Kidney tubule cell (primary cell): ENCODE data around the gene NRXN3.

ENCODE experiments used
- DNase-seq: peaks from one replicate; pipeline ENCODE4 v3.0.0-alpha.2; 2018; ENCODE audit warnings: low spot score

Gene NRXN3

DNA sequence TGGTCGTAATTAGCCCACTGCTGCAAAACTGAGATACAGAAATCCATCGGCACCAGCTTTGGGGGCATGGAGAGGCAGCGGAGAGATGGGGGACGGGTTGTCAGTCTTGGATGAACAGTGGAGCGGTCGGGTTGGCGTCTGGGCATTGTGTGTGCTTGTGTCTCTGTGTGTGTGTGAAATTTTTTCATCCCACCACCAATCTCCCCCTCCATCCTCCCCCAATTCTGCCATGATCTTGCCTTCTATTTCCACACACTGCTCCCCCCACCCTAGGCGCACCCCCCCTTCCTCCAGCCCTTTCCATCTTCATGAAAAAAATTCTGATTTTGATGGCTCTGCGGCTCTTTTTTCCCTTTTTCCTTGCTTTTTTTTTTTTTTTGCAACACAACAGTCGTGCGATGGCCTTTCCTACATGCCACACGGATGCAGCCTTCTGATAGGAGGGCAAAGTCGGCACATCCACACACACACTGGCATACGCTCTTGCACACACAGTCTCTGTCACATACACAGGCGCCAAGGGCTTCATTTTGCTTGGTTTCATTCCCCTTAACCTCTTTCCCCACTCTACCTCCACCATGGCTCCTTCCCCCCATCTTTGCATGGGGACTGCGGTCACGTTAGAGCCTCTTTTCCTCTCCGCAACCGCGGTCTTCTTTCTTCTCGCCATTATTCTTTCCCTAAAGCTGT, 3.3 kb downstream of the NRXN3 start:
- no peak for DNase-seq

GRCh38 chr14:78175412-78175811, 5.2 kb downstream of the NRXN3 start:
- DNase-seq = no peak

- DNase-seq = no peak
Measured at GRCh38 chr14:78178071-78178470, 7.9 kb downstream of the NRXN3 start.

DNA sequence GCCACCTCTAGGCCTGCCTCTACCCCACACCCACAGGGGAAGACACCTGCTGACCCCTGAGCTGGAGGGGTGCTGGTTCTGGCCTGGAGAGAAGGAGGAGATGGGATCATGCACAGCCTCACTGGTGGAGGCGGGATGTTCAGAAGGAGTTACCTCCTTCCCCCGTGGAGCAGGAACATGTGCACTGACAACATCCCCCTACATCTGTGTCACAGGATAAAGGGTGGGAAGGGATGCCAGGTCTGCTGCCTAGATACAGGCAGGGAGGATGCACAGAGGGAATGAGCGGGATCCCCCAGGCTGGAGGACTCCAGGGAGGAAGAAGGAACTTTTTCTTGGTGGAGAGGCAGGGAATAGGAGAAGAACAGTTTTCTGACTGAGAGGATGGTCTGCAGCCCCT, 8.8 kb downstream of the NRXN3 start:
- no peak for DNase-seq

DNA sequence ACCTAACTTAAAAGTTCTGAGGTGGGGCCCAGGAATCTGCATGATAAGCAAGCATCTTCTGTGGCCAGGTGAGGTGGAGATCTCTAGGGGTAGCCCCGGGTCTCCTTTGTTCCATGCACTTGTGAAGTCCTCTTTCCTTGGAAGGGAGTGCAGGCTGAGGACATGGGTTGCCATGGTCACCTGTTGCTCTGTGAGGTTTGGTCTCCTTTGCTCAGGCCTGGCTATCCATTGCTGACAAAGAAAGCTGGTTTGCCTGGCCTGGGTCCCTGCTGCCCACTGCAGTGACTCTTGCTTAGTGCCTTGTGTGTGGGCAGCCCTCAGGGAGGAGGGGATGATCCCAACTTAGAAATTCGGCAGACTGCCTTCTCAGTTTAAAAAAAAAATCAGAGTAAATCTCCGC, 11.1 kb downstream of the NRXN3 start:
- no peak for DNase-seq

DNA sequence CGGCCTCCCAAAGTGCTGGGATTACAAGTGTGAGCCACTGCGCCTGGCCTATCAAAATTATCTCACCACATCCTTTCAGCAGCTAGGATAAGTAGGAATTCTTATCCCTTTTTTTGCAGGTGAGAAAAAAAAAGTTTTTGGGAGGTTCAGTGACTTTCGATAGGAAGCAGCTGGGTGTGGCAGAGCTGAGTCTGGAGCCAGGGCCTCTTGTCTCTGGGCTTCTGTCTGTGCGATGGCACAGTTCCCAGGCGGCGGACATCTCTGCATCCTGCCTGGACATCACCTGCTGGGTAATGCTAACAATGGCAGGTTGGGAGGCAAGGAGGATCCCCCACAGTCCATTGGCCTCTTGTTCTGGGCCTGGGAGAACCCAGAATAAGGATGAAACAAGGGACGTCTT, 12.5 kb downstream of the NRXN3 start:
- no peak for DNase-seq

GRCh38 chr14:78184157-78184556, 14.0 kb downstream of the NRXN3 start:
- DNase-seq = no peak

DNA sequence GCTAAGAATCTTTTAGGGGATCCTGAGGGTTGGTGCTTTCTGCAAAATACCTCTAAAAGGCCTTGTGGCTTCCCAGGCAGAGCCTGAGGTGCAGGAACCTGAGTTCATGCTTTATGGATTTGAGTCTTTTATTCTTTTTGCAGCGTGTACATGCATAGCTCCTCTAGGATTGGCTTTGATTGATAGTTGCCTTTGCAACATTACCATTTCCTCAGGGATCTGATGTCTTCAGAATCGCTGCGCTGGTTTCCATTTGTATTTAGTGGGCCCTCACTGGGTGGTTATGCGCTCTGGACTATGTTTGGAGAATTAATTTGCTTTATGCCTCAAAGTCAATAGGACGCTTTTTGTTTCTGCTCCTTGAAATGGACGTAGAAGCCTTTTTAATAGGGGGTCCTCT, 16.1 kb downstream of the NRXN3 start:
- no peak for DNase-seq

GRCh38 chr14:78188882-78189281, 18.7 kb downstream of the NRXN3 start:
- no peak for DNase-seq

GRCh38 chr14:78195431-78195830, 25.3 kb downstream of the NRXN3 start:
- DNase-seq = no peak

GRCh38 chr14:78196323-78196722, 26.1 kb downstream of the NRXN3 start:
- no peak for DNase-seq

DNA sequence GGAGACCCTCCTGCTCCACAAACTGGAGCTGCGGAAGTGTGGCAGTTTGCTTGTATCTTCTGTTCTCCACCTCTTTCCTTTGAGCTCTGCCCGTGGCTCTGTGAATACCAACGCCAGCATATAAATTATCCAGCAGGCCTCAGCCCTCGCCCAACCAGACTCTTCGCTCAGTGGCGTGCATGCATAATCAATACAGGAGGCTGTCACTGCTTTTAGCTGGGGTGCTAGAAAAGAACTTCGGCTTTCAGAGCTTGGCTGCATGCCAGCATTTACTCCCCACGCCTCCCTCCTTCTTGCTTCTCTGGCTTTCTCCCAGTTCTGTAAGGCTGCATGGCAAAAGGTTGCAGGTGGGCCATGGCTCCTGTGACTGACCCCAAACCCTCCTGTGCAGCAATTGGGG, 26.9 kb downstream of the NRXN3 start:
- no peak for DNase-seq

DNA sequence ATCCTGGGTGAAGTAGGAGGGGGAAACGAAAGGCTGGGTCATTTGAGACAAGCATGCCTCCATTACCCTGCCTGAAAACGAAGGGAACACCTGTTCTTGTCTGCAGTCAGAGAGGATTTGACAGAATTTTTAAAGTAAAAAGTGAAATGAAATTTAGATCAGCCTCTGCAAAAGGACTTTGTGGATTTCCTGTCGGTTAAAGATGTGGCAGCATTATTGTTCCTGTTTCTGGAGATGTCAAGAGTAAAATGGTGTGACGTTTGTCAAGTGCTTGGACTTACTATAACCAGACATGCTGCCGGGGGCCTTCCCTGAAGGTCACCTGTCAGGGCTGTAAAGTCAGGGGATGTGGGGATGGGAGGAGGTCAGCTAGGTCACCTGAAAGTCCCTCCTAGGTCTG, 32.0 kb downstream of the NRXN3 start:
- DNase-seq = no peak

DNA sequence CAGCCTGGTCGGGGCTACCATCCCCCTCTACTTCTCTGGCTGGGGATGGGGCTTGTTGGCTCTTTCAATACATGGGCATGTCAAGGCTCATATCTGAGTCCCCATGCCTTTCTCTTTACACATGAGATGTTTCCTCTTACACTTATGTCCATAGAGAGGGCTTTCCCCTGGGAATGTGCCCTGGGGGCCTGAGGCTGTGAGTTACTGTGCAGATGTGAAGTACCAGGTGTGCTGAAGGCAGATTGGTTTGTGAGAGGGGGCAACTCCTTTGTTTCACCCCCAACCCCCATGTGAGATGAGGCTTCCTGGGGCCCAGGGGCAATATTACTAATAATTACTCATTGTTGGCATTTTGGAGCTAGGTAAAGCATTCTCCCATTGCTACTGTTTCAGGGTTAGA, 32.8 kb downstream of the NRXN3 start:
- peak; percentile 4 for DNase-seq

- DNase-seq = no peak
Measured at GRCh38 chr14:78207414-78207813, 37.2 kb downstream of the NRXN3 start.

- DNase-seq = no peak
Measured at GRCh38 chr14:78220273-78220672, 50.1 kb downstream of the NRXN3 start.

DNA sequence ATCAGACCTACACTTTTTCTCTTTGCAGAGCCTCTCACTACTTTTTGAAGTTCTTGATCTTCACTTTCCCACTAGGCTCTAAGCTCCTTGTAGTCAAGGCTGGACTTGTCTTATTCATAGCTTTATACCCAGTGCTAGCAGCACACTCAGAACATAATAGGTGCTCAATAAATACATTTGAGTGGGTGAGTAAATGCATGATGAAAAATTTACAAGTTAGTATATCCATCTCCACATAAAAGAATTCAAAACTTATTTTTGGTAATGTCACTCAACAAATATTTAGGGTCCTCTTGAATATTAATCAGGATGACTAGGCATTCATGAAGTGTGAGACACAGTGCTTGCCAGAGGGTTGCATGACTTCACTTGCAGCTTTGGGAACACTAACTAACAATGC, 52.6 kb downstream of the NRXN3 start:
- peak; percentile 13 for DNase-seq

DNA sequence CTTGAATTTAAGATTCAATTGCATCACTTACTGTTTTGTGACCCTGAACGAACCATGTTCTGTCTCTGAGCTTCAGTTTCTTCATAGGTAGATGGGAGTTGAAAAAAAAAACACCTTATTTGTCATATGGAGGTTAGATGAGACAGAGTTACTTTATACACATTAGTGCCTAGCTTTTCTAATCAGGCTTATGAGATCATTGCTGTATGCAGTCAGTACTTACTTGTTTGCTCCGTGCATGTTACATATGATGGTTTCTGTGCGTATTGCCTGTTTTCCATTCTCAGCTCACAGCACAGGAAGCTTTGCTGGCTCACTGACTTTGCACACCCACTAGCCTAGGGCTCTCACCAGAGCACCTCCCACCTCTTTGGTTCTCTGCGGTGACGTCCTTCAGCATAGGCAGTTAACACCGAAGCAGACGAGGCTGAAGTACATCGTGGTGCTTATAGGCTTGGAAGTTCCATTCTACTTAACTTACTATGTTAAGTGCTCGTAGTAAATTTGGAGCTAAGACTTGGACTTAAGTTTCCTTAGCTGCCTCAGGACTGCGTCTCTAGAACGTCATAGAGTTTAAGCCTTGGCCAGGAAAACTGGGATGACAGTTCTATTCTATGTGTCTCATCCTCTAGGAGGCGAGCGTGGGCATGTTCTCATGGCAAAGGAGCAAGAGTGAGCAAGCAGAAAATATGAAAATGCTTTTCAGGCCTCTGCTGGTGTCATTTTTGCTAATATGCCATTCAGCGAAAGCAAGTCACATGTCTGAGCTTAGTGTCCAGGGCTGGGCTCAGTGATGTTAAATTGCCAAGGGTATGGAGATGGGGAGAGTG, 57.3 kb downstream of the NRXN3 start:
- peak; percentile 1 for DNase-seq

DNA sequence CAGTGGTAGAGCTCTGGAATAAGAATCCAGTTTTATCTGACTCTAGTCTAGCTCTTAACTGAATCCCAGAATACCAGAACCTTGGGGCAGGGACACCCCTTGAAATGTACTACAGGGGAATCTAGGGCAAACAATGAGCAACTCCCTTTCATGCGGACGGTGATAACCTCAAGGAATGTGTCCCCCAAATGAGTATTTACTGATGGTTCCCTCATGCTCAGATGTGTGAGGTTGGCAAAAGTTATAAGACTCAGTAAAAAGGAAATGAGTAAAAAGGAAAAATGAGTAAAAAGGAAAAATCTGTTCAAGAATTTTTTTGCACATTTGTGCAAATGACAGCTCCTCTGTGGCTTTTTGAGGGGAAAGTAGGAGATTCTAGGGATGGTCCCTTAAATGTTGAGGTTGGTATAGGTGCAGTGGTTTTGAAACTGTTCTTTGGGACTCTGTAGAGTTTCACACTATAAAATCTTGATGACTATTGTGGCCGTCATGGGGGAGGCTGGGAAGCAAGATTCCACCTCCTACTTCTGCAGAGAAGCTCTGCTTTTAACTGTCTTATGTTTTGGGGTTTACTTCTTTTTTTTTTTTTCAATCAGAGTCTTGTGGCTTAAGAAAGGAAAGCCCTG, 58.6 kb downstream of the NRXN3 start:
- DNase-seq = no peak

- no peak for DNase-seq
Measured at GRCh38 chr14:78232231-78233000, 62.2 kb downstream of the NRXN3 start.

GRCh38 chr14:78238141-78238540, 68.0 kb downstream of the NRXN3 start:
- DNase-seq = no peak

GRCh38 chr14:78240567-78240966, 70.4 kb downstream of the NRXN3 start:
- DNase-seq = no peak
